HG02610 (cell line): ENCODE data around the gene CKMT2.

Source experiments
- ATAC-seq: cut with Tn5 transposase; IDR thresholded peaks from one replicate; pipeline ENCODE4 v1.9.1; 2021; ENCODE audit warnings: mild to moderate bottlenecking, moderate library complexity; ENCODE audit not compliant: unreplicated experiment

Gene CKMT2

DNA sequence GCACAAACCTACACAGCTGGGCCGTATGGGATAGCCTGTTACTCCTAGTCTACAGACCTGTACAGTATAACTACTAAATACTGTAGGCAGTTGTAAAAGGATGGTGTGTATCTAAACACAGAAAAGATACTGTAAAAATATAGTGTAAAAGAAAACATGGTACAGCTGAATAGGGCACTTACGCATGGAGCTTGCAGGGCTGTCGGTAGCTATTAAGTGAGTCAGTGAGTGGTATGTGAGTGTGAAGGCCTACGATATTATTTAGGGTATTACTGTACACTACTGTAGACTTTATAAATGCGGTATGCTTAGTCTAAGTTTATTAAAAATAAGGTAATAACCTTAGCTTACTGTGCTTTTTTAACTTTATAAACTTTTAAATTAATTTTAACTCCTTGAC lies 69.5 kb downstream of the CKMT2 start:
- ATAC-seq, result no peak

DNA sequence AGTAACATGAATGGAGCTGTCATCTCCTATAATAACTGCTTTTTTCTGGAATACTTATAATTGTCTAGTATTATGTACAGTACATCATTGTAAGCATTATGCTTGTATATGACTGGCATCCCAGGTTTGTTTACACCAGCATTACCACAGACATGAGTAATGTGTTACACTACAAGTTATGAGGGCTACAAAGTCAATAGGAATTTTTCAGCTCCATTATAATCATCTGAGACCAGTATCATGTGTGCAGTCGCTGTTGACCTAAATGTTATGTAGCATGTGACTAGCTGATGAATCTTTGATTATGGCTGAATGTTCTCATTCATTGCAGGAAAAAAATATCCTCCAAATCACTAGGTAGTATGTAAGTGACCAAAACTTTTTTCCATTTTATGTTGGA lies 70.4 kb downstream of the CKMT2 start:
- ATAC-seq, result no peak

DNA sequence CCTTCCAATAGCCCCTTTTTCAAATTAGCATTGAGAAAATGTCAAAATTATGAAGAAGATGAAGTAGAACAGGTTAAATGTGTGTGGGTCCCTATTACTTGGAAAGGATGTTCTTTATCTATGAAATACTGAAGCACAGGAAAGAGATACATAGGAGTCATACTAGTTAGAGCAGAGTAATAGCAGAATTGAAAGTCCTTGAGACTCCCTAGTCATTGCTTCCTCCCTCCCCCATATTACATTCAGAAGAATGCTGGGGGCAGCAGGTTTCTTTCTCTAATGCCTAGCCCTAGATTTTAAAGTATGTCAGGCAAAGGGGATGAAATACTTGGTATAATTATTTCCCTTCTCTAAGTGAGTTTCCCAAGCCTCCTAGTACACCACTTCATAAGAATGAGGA lies 72.7 kb downstream of the CKMT2 start:
- peak; percentile 30 for ATAC-seq

DNA sequence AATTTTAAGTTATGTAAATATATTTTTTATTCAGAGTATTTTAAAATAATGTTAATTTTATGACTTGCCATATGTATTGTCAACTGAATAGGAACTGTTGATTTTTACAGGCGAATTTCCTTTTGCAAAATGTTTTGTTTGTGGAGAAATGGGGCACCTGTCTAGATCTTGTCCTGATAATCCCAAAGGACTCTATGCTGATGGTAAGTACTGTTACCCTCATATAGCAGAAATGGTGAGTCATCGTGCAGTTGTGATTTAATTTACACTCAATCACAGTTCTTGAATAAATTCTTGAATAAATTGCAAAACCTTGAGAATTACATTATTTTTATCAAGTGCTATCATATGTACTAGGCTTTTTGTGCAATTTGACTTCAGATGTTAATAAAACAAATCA lies 75.7 kb downstream of the CKMT2 start:
- ATAC-seq, result no peak

DNA sequence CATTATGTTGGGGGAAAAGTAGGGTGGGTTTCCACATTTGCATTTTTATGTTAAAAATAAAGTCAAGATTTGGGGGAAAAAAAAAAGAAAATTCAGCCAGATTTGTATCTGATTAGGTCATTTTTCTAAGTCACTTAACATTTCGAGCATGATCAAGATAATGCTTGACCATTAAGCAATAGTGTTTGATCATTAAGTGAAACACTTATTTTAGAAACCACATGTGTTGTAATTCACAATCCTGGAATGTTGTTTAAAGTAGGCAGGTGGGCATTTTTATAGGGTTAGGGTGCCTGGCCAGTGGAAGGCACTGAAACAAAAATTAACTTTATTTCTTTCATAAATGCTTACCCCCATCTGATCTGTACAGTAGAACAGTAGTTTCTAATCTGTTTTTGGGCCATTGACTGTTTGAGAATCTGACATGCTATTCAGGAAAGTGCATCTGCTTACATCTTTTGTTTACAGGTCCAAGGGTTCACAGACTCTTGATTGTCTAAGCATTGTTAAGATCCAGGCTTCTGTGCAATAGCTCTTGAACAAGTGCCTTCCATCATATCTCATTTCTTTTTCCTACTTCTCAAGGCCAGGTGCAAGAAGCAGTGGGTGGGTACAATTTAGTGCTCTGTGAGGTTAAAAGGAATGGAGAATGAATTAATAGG lies 77.4 kb downstream of the CKMT2 start:
- ATAC-seq, result no peak

DNA sequence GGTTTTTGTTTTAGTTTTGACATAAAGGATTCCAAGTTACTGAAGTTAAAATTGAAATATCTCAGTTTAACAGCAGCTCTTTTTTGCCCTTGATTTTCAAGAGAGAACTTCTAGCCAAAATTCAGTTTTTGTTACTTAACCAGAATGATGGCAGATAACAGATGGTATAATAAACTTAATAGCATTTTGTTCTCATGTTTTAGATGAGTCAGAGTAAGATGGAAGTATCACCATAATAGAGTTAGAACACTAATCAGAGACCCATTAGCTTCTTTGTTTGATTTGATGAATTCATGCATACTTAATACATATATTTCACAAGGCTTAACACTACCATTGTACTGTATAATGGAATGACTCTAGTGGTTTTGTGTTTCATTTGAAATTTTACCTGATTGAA lies 80.2 kb downstream of the CKMT2 start:
- ATAC-seq, result no peak

DNA sequence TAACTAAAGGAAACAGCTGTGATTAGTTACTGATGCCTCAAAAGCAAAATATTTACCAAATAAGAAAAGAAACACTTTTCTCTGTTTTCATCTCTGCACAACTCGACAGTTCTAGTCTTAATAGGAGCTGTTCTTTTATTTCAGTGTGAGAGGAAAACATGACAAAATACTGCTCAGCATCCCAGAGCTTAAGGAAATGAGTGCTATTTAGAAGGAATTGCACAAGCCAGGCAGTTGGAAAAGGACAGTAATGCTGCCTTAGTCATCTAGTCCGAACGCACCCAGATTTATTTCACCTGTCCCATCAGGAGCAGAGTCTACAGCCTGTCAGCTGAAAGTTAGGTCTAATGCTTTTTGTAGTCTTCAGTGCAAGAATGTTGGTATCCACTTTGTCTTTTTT lies 80.6 kb downstream of the CKMT2 start:
- no peak for ATAC-seq

DNA sequence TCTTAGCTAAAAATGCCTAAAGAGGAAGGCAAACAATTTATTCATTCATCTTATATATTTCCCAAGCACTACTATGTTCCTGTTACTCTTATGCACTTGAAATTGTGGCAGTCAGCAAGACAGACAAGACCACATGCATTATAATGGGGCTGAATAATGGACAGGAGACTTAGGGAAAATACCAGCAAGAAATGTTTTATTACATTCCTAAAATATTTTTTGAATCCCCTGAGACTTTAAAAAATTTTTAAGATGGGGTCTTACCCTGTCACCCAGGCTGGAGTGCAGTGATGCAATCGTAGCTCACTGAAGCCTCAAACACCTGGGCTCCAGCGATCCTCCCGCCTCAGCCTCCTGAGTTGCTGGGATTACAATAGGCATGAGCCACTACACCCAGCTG lies 81.5 kb downstream of the CKMT2 start:
- no peak for ATAC-seq

DNA sequence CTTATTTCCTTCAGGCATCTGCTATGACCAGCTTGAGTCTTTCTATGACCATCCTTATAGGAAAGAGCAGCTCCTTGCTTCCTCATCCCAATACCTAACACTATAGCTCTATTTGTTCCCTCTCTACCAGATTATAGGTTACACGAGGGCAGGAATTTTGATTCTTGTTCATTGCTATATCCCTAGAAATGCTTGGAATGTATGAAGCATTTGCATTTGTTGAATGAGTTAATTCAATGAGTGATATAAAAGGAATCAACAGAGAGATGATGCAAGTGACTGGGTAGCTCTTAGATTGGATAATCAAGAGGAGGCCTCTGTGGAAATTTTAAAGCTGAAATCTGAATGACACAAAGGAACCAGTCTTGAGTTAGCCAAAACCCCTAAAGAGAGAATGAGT lies 82.2 kb downstream of the CKMT2 start:
- ATAC-seq, result no peak

DNA sequence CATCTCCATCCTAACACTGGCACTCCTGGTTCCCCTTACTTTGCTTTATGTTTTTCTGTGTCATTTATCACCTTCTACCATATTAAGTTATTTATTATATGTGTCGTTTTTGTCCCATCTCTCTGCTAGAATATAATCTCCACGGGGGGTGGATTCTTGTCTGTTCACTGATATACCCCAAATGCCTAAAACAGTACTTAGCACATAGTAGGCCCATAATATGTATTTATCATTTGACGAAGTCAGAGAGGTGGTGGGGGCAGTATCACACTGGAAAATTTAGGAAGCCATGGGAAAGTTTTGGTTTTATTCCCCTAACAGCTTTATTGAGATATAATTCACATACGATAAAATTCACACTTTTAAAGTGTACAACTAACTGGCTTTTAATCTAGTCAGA lies 82.7 kb downstream of the CKMT2 start:
- ATAC-seq, result no peak
